D721Med (cell line): ENCODE data around the gene UBAC1.

ENCODE experiments used
- DNase-seq: peaks from one replicate; pipeline ENCODE4 v3.0.0; 2011; ENCODE audit warnings: low spot score; ENCODE audit not compliant: insufficient read length
- FAIRE-seq: peaks from 2 replicates; lab custom pipeline; 2011; peaks lifted over from hg19 to GRCh38; lab: Jason Lieb, UNC
- CTCF ChIP-seq: IDR thresholded peaks from 2 replicates; pipeline ENCODE4 v1.5.1; 2012; ENCODE audit warnings: mild to moderate bottlenecking, control low read depth; ENCODE audit not compliant: insufficient read depth; ENCODE audit errors: missing control alignments

Gene UBAC1

GRCh38 chr9:135976531-135976930, 15.4 kb upstream of the UBAC1 start:
- no peak for FAIRE-seq

GRCh38 chr9:135975834-135976233, 14.7 kb upstream of the UBAC1 start:
- TF ChIP-seq CTCF, result peak; percentile 1
- FAIRE-seq, result no peak

More at GRCh38 chr9:135976531-135976930, 15.4 kb upstream of the UBAC1 start:
- TF ChIP-seq CTCF, result no peak
- no peak for DNase-seq

GRCh38 chr9:135974220-135974573, 13.0 kb upstream of the UBAC1 start:
- peak; percentile 32 for TF ChIP-seq CTCF
- DNase-seq (no peak), FAIRE-seq (no peak)

More at GRCh38 chr9:135975834-135976233, 14.7 kb upstream of the UBAC1 start:
- DNase-seq, result no peak

GRCh38 chr9:135973277-135974219, 12.4 kb upstream of the UBAC1 start:
- DNase-seq (no peak), FAIRE-seq (no peak)
- no peak for TF ChIP-seq CTCF

GRCh38 chr9:135971892-135972291, 10.7 kb upstream of the UBAC1 start:
- no peak for FAIRE-seq
- no peak for TF ChIP-seq CTCF
- no peak for DNase-seq

GRCh38 chr9:135971111-135971766, 10.1 kb upstream of the UBAC1 start:
- TF ChIP-seq CTCF, result no peak
- no peak for DNase-seq
- FAIRE-seq, result no peak
